ENCODE measurements around the gene UHRF2. TPM values are rescaled to one million over a fixed set of nuclear protein-coding genes. Genes with fewer than 3 reads are reported as not detected.

UHRF2 gene
- total RNA-seq, 1 donor from 2014 or later: 114 TPM

GRCh38 chr9:6383551-6384225 is 29.3 kb upstream of the UHRF2 start:
- H3K27me3 Mint-ChIP-seq: no peaks in the 10 kb centered on the region
- ATAC-seq (ENCODE audit: low read depth) (no peak), DNase-seq (no peak)
- no peak for TF ChIP-seq CTCF (IDR thresholded peaks at IDR 0.05)
- H3K9me3 Mint-ChIP-seq: no peaks in the 10 kb centered on the region
- no peak overlapping the region for H3K27ac Mint-ChIP-seq
- CTCF ChIA-PET: no interaction called here
- H3K4me1 Mint-ChIP-seq: peaks cover 20% of the 10 kb centered on the region
- intact Hi-C loops (cut with micrococcal nuclease): no loop called here
- POLR2A ChIA-PET: interaction anchor here (0.8 to 1.0 kb wide), 2 partner anchors 28 to 29 kb away, joined by 3 read pairs; partner anchors contain the start of gene UHRF2
- no peaks in the 10 kb centered on the region for H3K36me3 Mint-ChIP-seq (ENCODE audit: low read depth)
- H3K4me3 Mint-ChIP-seq: no peak overlapping the region

GRCh38 chr9:6384732-6385131 is 28.3 kb upstream of the UHRF2 start:
- intact Hi-C loops (cut with micrococcal nuclease): no loop called here
- Mint-ChIP-seq H3K9me3 (no peaks in the 10 kb centered on the region), H3K4me3 (no peak overlapping the region), H3K27me3 (no peaks in the 10 kb centered on the region), H3K36me3 (ENCODE audit: low read depth) (no peaks in the 10 kb centered on the region), H3K4me1 (peaks cover 20% of the 10 kb centered on the region), H3K27ac (no peak overlapping the region)
- ChIA-PET CTCF (interaction anchor here (1.0 kb wide), 1 partner anchor 28 kb away, joined by 3 read pairs; the partner anchor contains the start of gene UHRF2), POLR2A (interaction anchor here (0.7 kb wide), 1 partner anchor 220 kb away, joined by 8 read pairs; no protein-coding TSS in a partner anchor)
- ATAC-seq (ENCODE audit: low read depth) (no peak), DNase-seq (no peak)
- TF ChIP-seq CTCF (IDR thresholded peaks at IDR 0.05): no peak

- ATAC-seq (ENCODE audit: low read depth): no peak
- H3K27me3 Mint-ChIP-seq: no peaks in the 10 kb centered on the region
- intact Hi-C loops (cut with micrococcal nuclease): no loop called here
- no peaks in the 10 kb centered on the region for H3K36me3 Mint-ChIP-seq (ENCODE audit: low read depth)
- no peak for TF ChIP-seq CTCF (IDR thresholded peaks at IDR 0.05)
- CTCF ChIA-PET: interaction anchor here (0.7 kb wide), 1 partner anchor 241 kb away, joined by 4 read pairs; no protein-coding TSS in a partner anchor
- H3K4me3 Mint-ChIP-seq: no peak overlapping the region
- H3K4me1 Mint-ChIP-seq: peaks cover 8% of the 10 kb centered on the region
- no peaks in the 10 kb centered on the region for H3K9me3 Mint-ChIP-seq
- DNase-seq: no peak
- POLR2A ChIA-PET: no interaction called here
- H3K27ac Mint-ChIP-seq: no peak overlapping the region
These were observed 13.9 kb upstream of the UHRF2 start for GRCh38 chr9:6399071-6399470.

- no peak for DNase-seq
- intact Hi-C loops (cut with micrococcal nuclease): no loop called here
- H3K4me3 Mint-ChIP-seq: no peak overlapping the region
- H3K27me3 Mint-ChIP-seq: no peaks in the 10 kb centered on the region
- no peaks in the 10 kb centered on the region for H3K36me3 Mint-ChIP-seq (ENCODE audit: low read depth)
- peaks cover 12% of the 10 kb centered on the region for H3K4me1 Mint-ChIP-seq
- TF ChIP-seq CTCF (IDR thresholded peaks at IDR 0.05): no peak
- no peaks in the 10 kb centered on the region for H3K9me3 Mint-ChIP-seq
- CTCF ChIA-PET: no interaction called here
- POLR2A ChIA-PET: no interaction called here
- no peak for ATAC-seq (ENCODE audit: low read depth)
- no peak overlapping the region for H3K27ac Mint-ChIP-seq
These were observed 7.6 kb upstream of the UHRF2 start for GRCh38 chr9:6405371-6405770.

GRCh38 chr9:6407778-6408177 is 5.2 kb upstream of the UHRF2 start:
- H3K27me3 Mint-ChIP-seq: no peaks in the 10 kb centered on the region
- ATAC-seq (ENCODE audit: low read depth) (no peak), DNase-seq (no peak)
- H3K4me1 Mint-ChIP-seq: peaks cover 29% of the 10 kb centered on the region
- H3K27ac Mint-ChIP-seq: no peak overlapping the region
- POLR2A ChIA-PET: no interaction called here
- CTCF ChIA-PET: no interaction called here
- no peaks in the 10 kb centered on the region for H3K36me3 Mint-ChIP-seq (ENCODE audit: low read depth)
- no peaks in the 10 kb centered on the region for H3K9me3 Mint-ChIP-seq
- no peak overlapping the region for H3K4me3 Mint-ChIP-seq
- TF ChIP-seq CTCF (IDR thresholded peaks at IDR 0.05): no peak
- intact Hi-C loops (cut with micrococcal nuclease): no loop called here
